H1 (cell line): Measurements from ENCODE around the gene MPV17L. TPM values are rescaled to one million over a fixed set of nuclear protein-coding genes. Genes with fewer than 3 reads are reported as not detected.

Experiments
- CTCF ChIA-PET: fragments of 300-600 bp; sonication (Branson Sonifier 250); formaldehyde crosslinking; loops from one replicate; lab custom pipeline; 2021; ENCODE audit not compliant: partially characterized antibody; lab: Charles Lee
- POLR2A ChIA-PET: fragments of 300-600 bp; sonication (Branson Sonifier 250); formaldehyde crosslinking; loops from one replicate; lab custom pipeline; 2021; ENCODE audit warnings: inconsistent platforms; ENCODE audit not compliant: partially characterized antibody; lab: Charles Lee
- DNase-seq, 2 experiments: peaks; one replicate each; pipeline versions ENCODE4 v3.0.0 to v3.0.0-alpha.2; 2010 to 2022; ENCODE audit warnings: low spot score in 2 of 2, low read depth in 1 of 2, mixed read lengths in 1 of 2
- FAIRE-seq: peaks from 2 replicates; lab custom pipeline; 2011; peaks lifted over from hg19 to GRCh38; lab: Jason Lieb, UNC
- H2AFZ ChIP-seq: 2 replicates; pipeline ENCODE4 v1.8.1; 2012; ENCODE audit warnings: low read length, inconsistent platforms
- H2AK5ac ChIP-seq: 2 replicates; pipeline ENCODE4 v1.6.1; 2013; ENCODE audit warnings: low read depth, low read length
- H2BK120ac ChIP-seq: replicated peaks from 2 replicates; pipeline ENCODE3; 2013; ENCODE audit warnings: low read depth, low read length, inconsistent platforms
- H2BK12ac ChIP-seq: 2 replicates; pipeline ENCODE4 v1.6.1; 2013; ENCODE audit warnings: low read depth, low read length
- H2BK15ac ChIP-seq: 2 replicates; pipeline ENCODE4 v1.6.1; 2013; ENCODE audit warnings: low read length
- H2BK20ac ChIP-seq: 2 replicates; pipeline ENCODE4 v1.6.1; 2013; ENCODE audit warnings: low read length
- H2BK5ac ChIP-seq: 2 replicates; pipeline ENCODE4 v1.6.1; 2013; ENCODE audit warnings: low read depth, low read length
- H3K14ac ChIP-seq: 2 replicates; pipeline ENCODE4 v1.6.1; 2013; ENCODE audit warnings: inconsistent platforms; ENCODE audit not compliant: insufficient read length
- H3K18ac ChIP-seq: 2 replicates; pipeline ENCODE4 v1.6.1; 2013; ENCODE audit warnings: low read length; ENCODE audit errors: extremely low read depth
- H3K23ac ChIP-seq: 2 replicates; pipeline ENCODE4 v1.6.1; 2013; ENCODE audit warnings: inconsistent platforms; ENCODE audit not compliant: insufficient read length
- H3K23me2 ChIP-seq: 2 replicates; pipeline ENCODE4 v1.6.1; 2013; ENCODE audit warnings: low read depth, low read length
- H3K27ac ChIP-seq: 2 replicates; pipeline ENCODE4 v1.6.1; 2011; ENCODE audit warnings: low read depth, low read length, inconsistent platforms
- H3K27me3 ChIP-seq, 4 experiments: replicated peaks in 1 of 4; 1 replicate in 1 of 4; 2 replicates in 3 of 4; pipeline versions ENCODE4 v1.6.1 to v1.8.1; 2011 to 2013; ENCODE audit warnings: low read length in 3 of 4, mild to moderate bottlenecking in 3 of 4, inconsistent platforms in 2 of 4, mixed read lengths in 2 of 4, moderate library complexity in 1 of 4; ENCODE audit not compliant: control insufficient read depth in 3 of 4, insufficient read depth in 3 of 4; ENCODE audit errors: extremely low read depth in 1 of 4
- H3K36me3 ChIP-seq, 4 experiments: 2 replicates each; pipeline versions ENCODE4 v1.6.1 to v1.8.1; 2011 to 2013; ENCODE audit warnings: mild to moderate bottlenecking in 4 of 4, low read length in 3 of 4, moderate library complexity in 2 of 4, control low read depth in 1 of 4, inconsistent platforms in 1 of 4; ENCODE audit not compliant: insufficient read depth in 4 of 4, control insufficient read depth in 2 of 4
- H3K4ac ChIP-seq: replicated peaks from 2 replicates; pipeline ENCODE3; 2013; ENCODE audit warnings: low read length, low read depth, mixed read lengths, inconsistent platforms; ENCODE audit not compliant: insufficient read length
- H3K4me1 ChIP-seq, 4 experiments: replicated peaks in 1 of 4; 1 replicate in 1 of 4; 2 replicates in 3 of 4; pipeline versions ENCODE4 v1.6.1 to v1.8.1; 2011 to 2013; ENCODE audit warnings: low read length in 3 of 4, inconsistent platforms in 2 of 4, mixed read lengths in 1 of 4; ENCODE audit not compliant: insufficient read depth in 4 of 4, control insufficient read depth in 3 of 4
- H3K4me2 ChIP-seq, 2 experiments: 2 replicates each; pipeline versions ENCODE4 v1.6.1 to v1.8.1; 2011 to 2013; ENCODE audit warnings: low read depth in 2 of 2, low read length in 2 of 2, control low read depth in 1 of 2, inconsistent platforms in 1 of 2, mild to moderate bottlenecking in 1 of 2; ENCODE audit not compliant: insufficient read depth in 1 of 2
- H3K4me3 ChIP-seq, 4 experiments: fragments of 200-600, 300-600 bp in 1 of 4; sonication (generic), shearing (Covaris generic), sonication (Bioruptor Twin) in 1 of 4; 2 replicates each; pipeline versions ENCODE4 v1.5.1 to v1.8.1; 2011 to 2016; ENCODE audit warnings: low read length in 4 of 4, low read depth in 3 of 4, control low read depth in 2 of 4, inconsistent platforms in 2 of 4, mild to moderate bottlenecking in 2 of 4, mixed read lengths in 1 of 4, moderate library complexity in 1 of 4; ENCODE audit not compliant: insufficient read depth in 2 of 4; ENCODE audit errors: extremely low read depth in 1 of 4
- H3K56ac ChIP-seq: replicated peaks from 2 replicates; pipeline ENCODE3; 2013; ENCODE audit warnings: low read depth, mild to moderate bottlenecking, mixed read lengths, low read length, inconsistent platforms; ENCODE audit not compliant: insufficient read length
- H3K79me1 ChIP-seq: 2 replicates; pipeline ENCODE4 v1.6.1; 2013; ENCODE audit warnings: low read depth, low read length, control low read depth
- H3K79me2 ChIP-seq, 2 experiments: 2 replicates each; pipeline versions ENCODE4 v1.6.1 to v1.8.1; 2012 to 2013; ENCODE audit warnings: low read length in 2 of 2, mild to moderate bottlenecking in 2 of 2, inconsistent platforms in 1 of 2; ENCODE audit not compliant: insufficient read depth in 2 of 2, control insufficient read depth in 1 of 2
- H3K9ac ChIP-seq, 4 experiments: replicated peaks in 1 of 4; 1 replicate in 1 of 4; 2 replicates in 3 of 4; pipeline versions ENCODE4 v1.6.1 to v1.8.1; 2011 to 2013; ENCODE audit warnings: low read depth in 3 of 4, low read length in 3 of 4, control low read depth in 2 of 4, mild to moderate bottlenecking in 2 of 4, moderate library complexity in 2 of 4, inconsistent platforms in 1 of 4; ENCODE audit errors: extremely low read depth in 1 of 4
- H3K9me3 ChIP-seq, 2 experiments: 2 replicates each; pipeline versions ENCODE4 v1.6.1 to v1.8.1; 2012 to 2013; ENCODE audit warnings: mild to moderate bottlenecking in 2 of 2, moderate library complexity in 2 of 2, control low read depth in 1 of 2, inconsistent platforms in 1 of 2, low read depth in 1 of 2, low read length in 1 of 2, mixed read lengths in 1 of 2; ENCODE audit not compliant: insufficient read depth in 2 of 2
- H4K20me1 ChIP-seq, 2 experiments: replicated peaks in 1 of 2; 2 replicates each; pipeline versions ENCODE3 to v1.8.1; 2011 to 2013; ENCODE audit warnings: inconsistent platforms in 2 of 2, low read length in 2 of 2, mild to moderate bottlenecking in 1 of 2; ENCODE audit not compliant: insufficient read depth in 2 of 2, control insufficient read depth in 1 of 2
- H4K5ac ChIP-seq: 2 replicates; pipeline ENCODE4 v1.6.1; 2013; ENCODE audit warnings: low read length, low read depth, mixed read lengths, inconsistent platforms; ENCODE audit not compliant: insufficient read length
- H4K8ac ChIP-seq: 2 replicates; pipeline ENCODE4 v1.8.0; 2013; ENCODE audit warnings: mild to moderate bottlenecking, moderate library complexity, low read length, inconsistent platforms; ENCODE audit not compliant: insufficient read depth; ENCODE audit errors: extremely low read depth
- H4K91ac ChIP-seq: replicated peaks from 2 replicates; pipeline ENCODE3; 2013; ENCODE audit warnings: low read length, mixed read lengths, inconsistent platforms; ENCODE audit not compliant: insufficient read length
- ASH2L ChIP-seq: fragments of 200-600, 300-600 bp; sonication (generic); IDR thresholded peaks from one replicate; pipeline ENCODE4 v1.7.1; 2017; ENCODE audit warnings: low read length
- CBX5 ChIP-seq: fragments of 300-800, 300-1000 bp; sonication (generic); IDR thresholded peaks from 2 replicates; pipeline ENCODE4 v1.7.1; 2016; ENCODE audit warnings: antibody characterized with exemption, low read length, low read depth
- EZH2 ChIP-seq: fragments of 200-600 bp; sonication (generic); IDR thresholded peaks from 2 replicates; pipeline ENCODE4 v1.7.1; 2012; ENCODE audit warnings: low read depth, mild to moderate bottlenecking, moderate library complexity, low read length, inconsistent platforms; ENCODE audit not compliant: severe bottlenecking
- JUND ChIP-seq: IDR thresholded peaks from 2 replicates; pipeline ENCODE4 v1.6.1; 2011; ENCODE audit warnings: mild to moderate bottlenecking, improper control_type of control experiment, low read length
- KDM1A ChIP-seq: fragments of 200-600, 300-600 bp; sonication (generic); IDR thresholded peaks from 2 replicates; pipeline ENCODE4 v1.7.1; 2016; ENCODE audit warnings: mild to moderate bottlenecking, low read length, borderline replicate concordance
- NANOG ChIP-seq: IDR thresholded peaks from 2 replicates; pipeline ENCODE4 v1.6.1; 2011; ENCODE audit warnings: low read length, low read depth, mild to moderate bottlenecking, inconsistent platforms; ENCODE audit not compliant: insufficient read depth, poor library complexity, severe bottlenecking
- POLR2AphosphoS5 ChIP-seq: IDR thresholded peaks from 2 replicates; pipeline ENCODE4 v1.6.1; 2011; ENCODE audit warnings: low read depth, low read length
- RBBP5 ChIP-seq: IDR thresholded peaks from 2 replicates; pipeline ENCODE4 v1.7.1; 2012; ENCODE audit warnings: low read depth, mild to moderate bottlenecking, inconsistent platforms, low read length, moderate library complexity, borderline replicate concordance
- SIX5 ChIP-seq: IDR thresholded peaks from 2 replicates; pipeline ENCODE4 v1.6.1; 2011; ENCODE audit warnings: mild to moderate bottlenecking, low read depth, low read length
- SUZ12 ChIP-seq: fragments of 200-600 bp; sonication (generic); IDR thresholded peaks from 2 replicates; pipeline ENCODE4 v1.6.1; 2012; ENCODE audit warnings: mild to moderate bottlenecking, inconsistent platforms, low read length, moderate library complexity, mixed read lengths
- TEAD4 ChIP-seq: IDR thresholded peaks from 2 replicates; pipeline ENCODE4 v1.6.1; 2012; ENCODE audit warnings: low read depth, low read length, inconsistent platforms, mixed read lengths
- WGBS, 2 experiments: shearing (Covaris generic) in 1 of 2; methylation state at CpG; one replicate each; pipeline versions ENCODE4 v1.1.6 to v1.1.7; 2013 to 2015; ENCODE audit warnings: low lambda C conversion rate in 2 of 2, mixed read lengths in 2 of 2, inconsistent platforms in 1 of 2, low coverage in 1 of 2, missing lambda C conversion rate in 1 of 2; ENCODE audit not compliant: insufficient replicate concordance in 2 of 2, insufficient coverage in 1 of 2, insufficient read length in 1 of 2; ENCODE audit errors: extremely low coverage in 1 of 2, missing lambda C conversion rate in 1 of 2; 5-methylcytosine and 5-hydroxymethylcytosine counted together
- polyA plus RNA-seq, 7 experiments: library from polyadenylated mRNA; depleted of rRNA in 3 of 7; stranded (reverse) in 5 of 7; unstranded in 2 of 7; fragments of >200 nt in 5 of 7; fragments of 200-250 nt in 2 of 7; gene quantifications; 1 replicate in 5 of 7; 2 replicates in 1 of 7; 4 replicates in 1 of 7; pipeline versions ENCODE4 v1.2.1 to v1.2.3, GENCODE V29; 2011 to 2013; ENCODE audit warnings: missing spikeins in 2 of 7, mixed read lengths in 2 of 7
- total RNA-seq: library from RNA; stranded (reverse); fragmentation: NEBNext Ultra II Directional; extraction: Animal tissue kit (Norgen Biotek cat#: 25700); gene quantifications from 2 replicates; pipeline ENCODE4 v1.2.1, GENCODE V29; 2021
- TF ChIP-seq, protein P1 (sequence below), 3 experiments: IDR thresholded peaks; 1 replicate in 2 of 3; 2 replicates in 1 of 3; pipeline versions ENCODE4 v1.5.1 to v1.6.1; 2011; ENCODE audit warnings: low read length in 3 of 3, mild to moderate bottlenecking in 3 of 3, inconsistent platforms in 2 of 3, low read depth in 1 of 3, moderate library complexity in 1 of 3; ENCODE audit not compliant: insufficient read depth in 1 of 3; ENCODE audit errors: control extremely low read depth in 1 of 3

Gene MPV17L
- total and polyA plus RNA-seq, 2 of the 8 experiments (the other 6 are each of a cell fraction or from before 2014, with no cell fraction given), result 6.7 to 8.2 TPM

DNA sequence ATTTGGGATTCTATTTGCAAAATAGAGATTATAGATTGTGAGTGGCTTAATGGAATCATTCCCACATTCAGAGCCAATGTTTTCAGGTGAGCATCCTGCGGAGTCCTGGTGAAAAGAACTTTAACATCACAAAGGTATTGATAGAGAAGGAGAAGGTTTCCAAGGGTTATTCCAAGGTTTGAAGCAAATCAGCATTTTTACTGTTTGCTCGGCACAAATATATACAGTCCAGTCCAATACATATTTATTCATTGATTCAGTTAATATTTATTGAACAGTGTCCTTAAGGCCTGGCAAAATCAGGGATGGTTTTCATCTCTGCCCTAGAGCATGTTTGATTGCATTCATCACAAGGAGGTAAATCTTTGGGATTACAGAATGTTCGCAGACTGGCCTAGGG is 6.4 kb downstream of the MPV17L start:
- no peak overlapping the region for H2BK12ac ChIP-seq
- no peak overlapping the region for H4K91ac ChIP-seq
- H2BK5ac ChIP-seq, result no peak overlapping the region
- H2BK120ac ChIP-seq, result no peak overlapping the region
- no peak overlapping the region for H3K23ac ChIP-seq
- 0 out of 2 replicates have a peak overlapping the region, but pooled peaks have one; percentile 48 for H2BK20ac ChIP-seq
- ChIA-PET CTCF (no interaction called here), POLR2A (no interaction called here)
- no peaks in the 10 kb centered on the region for H3K9me3 ChIP-seq
- no peak overlapping the region for H3K56ac ChIP-seq
- H2AK5ac ChIP-seq, result no peak overlapping the region
- no peaks in the 10 kb centered on the region for H3K79me2 ChIP-seq
- no peak overlapping the region for H4K8ac ChIP-seq
- H3K4me3 ChIP-seq, result no peak overlapping the region
- H4K5ac ChIP-seq, result no peak overlapping the region
- no peaks in the 10 kb centered on the region for H3K36me3 ChIP-seq
- H3K27me3 ChIP-seq, result no peaks in the 10 kb centered on the region
- H3K4ac ChIP-seq, result no peak overlapping the region
- peaks cover 0 to 14% (median 3%) of the 10 kb centered on the region in 4 experiments; a peak in 3 of 7 replicates for H3K4me1 ChIP-seq
- no peak overlapping the region for H3K27ac ChIP-seq
- no peak overlapping the region for H3K14ac ChIP-seq
- H3K4me2 ChIP-seq, result no peak overlapping the region
- H2AFZ ChIP-seq, result no peak overlapping the region
- H3K9ac ChIP-seq, result no peak overlapping the region
- no peaks in the 10 kb centered on the region for H3K79me1 ChIP-seq
- WGBS, 2 experiments, result 81% methylated on average over 3 of the region's 3 CpGs; no CpG with 5 or more reads in 1 of the 2 experiments
- H4K20me1 ChIP-seq, result peaks cover 0 to 2% of the 10 kb centered on the region in 2 experiments
- H3K18ac ChIP-seq, result no peak overlapping the region; the same call in 1 of the 2 replicates
- H3K23me2 ChIP-seq, result no peaks in the 10 kb centered on the region
- FAIRE-seq, result no peak
- DNase-seq, result no peak
- H2BK15ac ChIP-seq, result no peak overlapping the region
- TF ChIP-seq JUND (no peak), ASH2L (no peak), TEAD4 (no peak), NANOG (no peak), EZH2 (no peak), POLR2AphosphoS5 (no peak), SIX5 (no peak), RBBP5 (no peak), SUZ12 (no peak), KDM1A (no peak), CBX5 (no peak)
- TF ChIP-seq, protein P1, sequence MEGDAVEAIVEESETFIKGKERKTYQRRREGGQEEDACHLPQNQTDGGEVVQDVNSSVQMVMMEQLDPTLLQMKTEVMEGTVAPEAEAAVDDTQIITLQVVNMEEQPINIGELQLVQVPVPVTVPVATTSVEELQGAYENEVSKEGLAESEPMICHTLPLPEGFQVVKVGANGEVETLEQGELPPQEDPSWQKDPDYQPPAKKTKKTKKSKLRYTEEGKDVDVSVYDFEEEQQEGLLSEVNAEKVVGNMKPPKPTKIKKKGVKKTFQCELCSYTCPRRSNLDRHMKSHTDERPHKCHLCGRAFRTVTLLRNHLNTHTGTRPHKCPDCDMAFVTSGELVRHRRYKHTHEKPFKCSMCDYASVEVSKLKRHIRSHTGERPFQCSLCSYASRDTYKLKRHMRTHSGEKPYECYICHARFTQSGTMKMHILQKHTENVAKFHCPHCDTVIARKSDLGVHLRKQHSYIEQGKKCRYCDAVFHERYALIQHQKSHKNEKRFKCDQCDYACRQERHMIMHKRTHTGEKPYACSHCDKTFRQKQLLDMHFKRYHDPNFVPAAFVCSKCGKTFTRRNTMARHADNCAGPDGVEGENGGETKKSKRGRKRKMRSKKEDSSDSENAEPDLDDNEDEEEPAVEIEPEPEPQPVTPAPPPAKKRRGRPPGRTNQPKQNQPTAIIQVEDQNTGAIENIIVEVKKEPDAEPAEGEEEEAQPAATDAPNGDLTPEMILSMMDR (IDR thresholded peaks at IDR 0.05; ENCODE audit: control extremely low read depth in 1 of 3, insufficient read depth in 1 of 3, low read depth in 1 of 3, low read length in 3 of 3), result no peak
